ENCODE measurements around the gene TMEM198. TPM values are rescaled to one million over a fixed set of nuclear protein-coding genes. Genes with fewer than 3 reads are reported as not detected.

TMEM198 gene
- total and polyA plus RNA-seq, 9 of the 15 experiments (the other 6 are each of a cell fraction or from before 2014, with no cell fraction given) = 0.03 to 3.8 (median 1.0) TPM

GRCh38 chr2:219545295-219545942 lies 1.6 kb downstream of the TMEM198 start:
- H3K27ac ChIP-seq (ENCODE audit: extremely low read depth, low read depth, low read length) = no peak overlapping the region
- ChIA-PET CTCF (ENCODE audit: low intra/inter-chr PET ratio) (no interaction called here), POLR2A (interaction anchor here (0.9 kb wide), 1 partner anchor 142 kb away, joined by 4 read pairs; no protein-coding TSS in a partner anchor)
- H4K20me1 ChIP-seq (replicated peaks; ENCODE audit: control insufficient read depth, insufficient read depth, low read length) = peaks cover 9% of the 10 kb centered on the region; the same call in 1 of the 2 replicates
- no peak overlapping the region for H3K9ac ChIP-seq (ENCODE audit: insufficient read depth in 1 of 2, low read depth in 2 of 2, low read length in 2 of 2)
- H2AFZ ChIP-seq (ENCODE audit: low read depth, low read length) = no peak overlapping the region
- no peak for TF ChIP-seq ZNF57 (CRISPR knock-in tag; IDR thresholded peaks at IDR 0.05)
- no peak for TF ChIP-seq TCFL5 (CRISPR knock-in tag; conservative IDR thresholded peaks at IDR 0.05)
- no peak for TF ChIP-seq PHF21A (IDR thresholded peaks at IDR 0.05; ENCODE audit: borderline replicate concordance, low read depth)
- no peak for TF ChIP-seq TAL1 (IDR thresholded peaks at IDR 0.05)
- no peak for TF ChIP-seq ATF2 (CRISPR knock-in tag; IDR thresholded peaks at IDR 0.05)
- TF ChIP-seq CHD2 (IDR thresholded peaks at IDR 0.05; ENCODE audit: low read depth, low read length) = no peak
- no peak for TF ChIP-seq ZNF12 (CRISPR knock-in tag; IDR thresholded peaks at IDR 0.05)
- TF ChIP-seq GMEB1 (CRISPR knock-in tag; IDR thresholded peaks at IDR 0.05) = no peak
- TF ChIP-seq ZBED1 (IDR thresholded peaks at IDR 0.05) = no peak
- TF ChIP-seq ILF3 (IDR thresholded peaks at IDR 0.05; ENCODE audit: borderline replicate concordance) = no peak
- DNase-seq (ENCODE audit: extremely low read depth in 1 of 4, low spot score in 3 of 4) = no peak
- no peak overlapping the region for H3K4me2 ChIP-seq (ENCODE audit: insufficient read depth, low read length)
- no peak overlapping the region for H3K4me3 ChIP-seq
- intact Hi-C loops (cut with micrococcal nuclease) = loop anchor here (2.0 kb wide), 1 partner anchor 25 kb away; the partner anchor contains the start of gene OBSL1
- peaks cover 0 to 40% of the 10 kb centered on the region in 2 experiments; a peak in 3 of 5 replicates for H3K4me1 ChIP-seq (replicated peaks in 1 of 2; ENCODE audit: control insufficient read depth in 2 of 2, insufficient read depth in 2 of 2, low read length in 2 of 2)
- no peak for ATAC-seq
- 61% methylated on average over 3 of the region's 3 CpGs for WGBS (ENCODE audit: insufficient coverage, low coverage, missing lambda C conversion rate)
- H3K27me3 ChIP-seq (ENCODE audit: control insufficient read depth in 2 of 2, insufficient read depth in 2 of 2, low read length in 2 of 2) = no peaks in the 10 kb centered on the region
- in situ Hi-C loops (cut with MboI) = loop anchor here (10.0 kb wide), 1 partner anchor 149 kb away; no protein-coding TSS in a partner anchor
- no TSS peak for BruUV-seq (replicated peaks)
- peaks cover 17% of the 10 kb centered on the region for H3K79me2 ChIP-seq (ENCODE audit: control insufficient read depth, insufficient read depth, low read length)
- no peaks in the 10 kb centered on the region for H3K9me3 ChIP-seq (replicated peaks; ENCODE audit: control insufficient read depth, insufficient read depth, low read depth, low read length)
- H3K36me3 ChIP-seq (ENCODE audit: control insufficient read depth, insufficient read depth, low read length) = peaks cover 11% of the 10 kb centered on the region; the same call in 2 of the 3 replicates
- no peaks in the 10 kb centered on the region for H3K9me1 ChIP-seq (ENCODE audit: control insufficient read depth, insufficient read depth, low read length)
- no peak for FAIRE-seq

All from K562 (cell line).